H1 (cell line): ENCODE results near the gene KPNA6. TPM values are rescaled to one million over a fixed set of nuclear protein-coding genes. Genes with fewer than 3 reads are reported as not detected.
"Not testable (repeated sequence)": the region's sequence is repeated elsewhere in the genome, so short reads cannot be mapped to it uniquely, and the experiment has no call there.

Source experiments
- CTCF ChIA-PET: fragments of 300-600 bp; sonication (Branson Sonifier 250); formaldehyde crosslinking; loops from one replicate; lab custom pipeline; 2021; ENCODE audit not compliant: partially characterized antibody; lab: Charles Lee
- POLR2A ChIA-PET: fragments of 300-600 bp; sonication (Branson Sonifier 250); formaldehyde crosslinking; loops from one replicate; lab custom pipeline; 2021; ENCODE audit warnings: inconsistent platforms; ENCODE audit not compliant: partially characterized antibody; lab: Charles Lee
- DNase-seq, 2 experiments: peaks; one replicate each; pipeline versions ENCODE4 v3.0.0 to v3.0.0-alpha.2; 2010 to 2022; ENCODE audit warnings: low spot score in 2 of 2, low read depth in 1 of 2, mixed read lengths in 1 of 2
- FAIRE-seq: peaks from 2 replicates; lab custom pipeline; 2011; peaks lifted over from hg19 to GRCh38; lab: Jason Lieb, UNC
- H2AFZ ChIP-seq: 2 replicates; pipeline ENCODE4 v1.8.1; 2012; ENCODE audit warnings: low read length, inconsistent platforms
- H2AK5ac ChIP-seq: 2 replicates; pipeline ENCODE4 v1.6.1; 2013; ENCODE audit warnings: low read depth, low read length
- H2BK120ac ChIP-seq: replicated peaks from 2 replicates; pipeline ENCODE3; 2013; ENCODE audit warnings: low read depth, low read length, inconsistent platforms
- H2BK12ac ChIP-seq: 2 replicates; pipeline ENCODE4 v1.6.1; 2013; ENCODE audit warnings: low read depth, low read length
- H2BK15ac ChIP-seq: 2 replicates; pipeline ENCODE4 v1.6.1; 2013; ENCODE audit warnings: low read length
- H2BK20ac ChIP-seq: 2 replicates; pipeline ENCODE4 v1.6.1; 2013; ENCODE audit warnings: low read length
- H2BK5ac ChIP-seq: 2 replicates; pipeline ENCODE4 v1.6.1; 2013; ENCODE audit warnings: low read depth, low read length
- H3K14ac ChIP-seq: 2 replicates; pipeline ENCODE4 v1.6.1; 2013; ENCODE audit warnings: inconsistent platforms; ENCODE audit not compliant: insufficient read length
- H3K18ac ChIP-seq: 2 replicates; pipeline ENCODE4 v1.6.1; 2013; ENCODE audit warnings: low read length; ENCODE audit errors: extremely low read depth
- H3K23ac ChIP-seq: 2 replicates; pipeline ENCODE4 v1.6.1; 2013; ENCODE audit warnings: inconsistent platforms; ENCODE audit not compliant: insufficient read length
- H3K23me2 ChIP-seq: 2 replicates; pipeline ENCODE4 v1.6.1; 2013; ENCODE audit warnings: low read depth, low read length
- H3K27ac ChIP-seq: 2 replicates; pipeline ENCODE4 v1.6.1; 2011; ENCODE audit warnings: low read depth, low read length, inconsistent platforms
- H3K27me3 ChIP-seq, 4 experiments: replicated peaks in 1 of 4; 1 replicate in 1 of 4; 2 replicates in 3 of 4; pipeline versions ENCODE4 v1.6.1 to v1.8.1; 2011 to 2013; ENCODE audit warnings: low read length in 3 of 4, mild to moderate bottlenecking in 3 of 4, inconsistent platforms in 2 of 4, mixed read lengths in 2 of 4, moderate library complexity in 1 of 4; ENCODE audit not compliant: control insufficient read depth in 3 of 4, insufficient read depth in 3 of 4; ENCODE audit errors: extremely low read depth in 1 of 4
- H3K36me3 ChIP-seq, 4 experiments: 2 replicates each; pipeline versions ENCODE4 v1.6.1 to v1.8.1; 2011 to 2013; ENCODE audit warnings: mild to moderate bottlenecking in 4 of 4, low read length in 3 of 4, moderate library complexity in 2 of 4, control low read depth in 1 of 4, inconsistent platforms in 1 of 4; ENCODE audit not compliant: insufficient read depth in 4 of 4, control insufficient read depth in 2 of 4
- H3K4ac ChIP-seq: replicated peaks from 2 replicates; pipeline ENCODE3; 2013; ENCODE audit warnings: low read length, low read depth, mixed read lengths, inconsistent platforms; ENCODE audit not compliant: insufficient read length
- H3K4me1 ChIP-seq, 4 experiments: replicated peaks in 1 of 4; 1 replicate in 1 of 4; 2 replicates in 3 of 4; pipeline versions ENCODE4 v1.6.1 to v1.8.1; 2011 to 2013; ENCODE audit warnings: low read length in 3 of 4, inconsistent platforms in 2 of 4, mixed read lengths in 1 of 4; ENCODE audit not compliant: insufficient read depth in 4 of 4, control insufficient read depth in 3 of 4
- H3K4me2 ChIP-seq, 2 experiments: 2 replicates each; pipeline versions ENCODE4 v1.6.1 to v1.8.1; 2011 to 2013; ENCODE audit warnings: low read depth in 2 of 2, low read length in 2 of 2, control low read depth in 1 of 2, inconsistent platforms in 1 of 2, mild to moderate bottlenecking in 1 of 2; ENCODE audit not compliant: insufficient read depth in 1 of 2
- H3K4me3 ChIP-seq, 4 experiments: fragments of 200-600, 300-600 bp in 1 of 4; sonication (generic), shearing (Covaris generic), sonication (Bioruptor Twin) in 1 of 4; 2 replicates each; pipeline versions ENCODE4 v1.5.1 to v1.8.1; 2011 to 2016; ENCODE audit warnings: low read length in 4 of 4, low read depth in 3 of 4, control low read depth in 2 of 4, inconsistent platforms in 2 of 4, mild to moderate bottlenecking in 2 of 4, mixed read lengths in 1 of 4, moderate library complexity in 1 of 4; ENCODE audit not compliant: insufficient read depth in 2 of 4; ENCODE audit errors: extremely low read depth in 1 of 4
- H3K56ac ChIP-seq: replicated peaks from 2 replicates; pipeline ENCODE3; 2013; ENCODE audit warnings: low read depth, mild to moderate bottlenecking, mixed read lengths, low read length, inconsistent platforms; ENCODE audit not compliant: insufficient read length
- H3K79me1 ChIP-seq: 2 replicates; pipeline ENCODE4 v1.6.1; 2013; ENCODE audit warnings: low read depth, low read length, control low read depth
- H3K79me2 ChIP-seq, 2 experiments: 2 replicates each; pipeline versions ENCODE4 v1.6.1 to v1.8.1; 2012 to 2013; ENCODE audit warnings: low read length in 2 of 2, mild to moderate bottlenecking in 2 of 2, inconsistent platforms in 1 of 2; ENCODE audit not compliant: insufficient read depth in 2 of 2, control insufficient read depth in 1 of 2
- H3K9ac ChIP-seq, 4 experiments: replicated peaks in 1 of 4; 1 replicate in 1 of 4; 2 replicates in 3 of 4; pipeline versions ENCODE4 v1.6.1 to v1.8.1; 2011 to 2013; ENCODE audit warnings: low read depth in 3 of 4, low read length in 3 of 4, control low read depth in 2 of 4, mild to moderate bottlenecking in 2 of 4, moderate library complexity in 2 of 4, inconsistent platforms in 1 of 4; ENCODE audit errors: extremely low read depth in 1 of 4
- H3K9me3 ChIP-seq, 2 experiments: 2 replicates each; pipeline versions ENCODE4 v1.6.1 to v1.8.1; 2012 to 2013; ENCODE audit warnings: mild to moderate bottlenecking in 2 of 2, moderate library complexity in 2 of 2, control low read depth in 1 of 2, inconsistent platforms in 1 of 2, low read depth in 1 of 2, low read length in 1 of 2, mixed read lengths in 1 of 2; ENCODE audit not compliant: insufficient read depth in 2 of 2
- H4K20me1 ChIP-seq, 2 experiments: replicated peaks in 1 of 2; 2 replicates each; pipeline versions ENCODE3 to v1.8.1; 2011 to 2013; ENCODE audit warnings: inconsistent platforms in 2 of 2, low read length in 2 of 2, mild to moderate bottlenecking in 1 of 2; ENCODE audit not compliant: insufficient read depth in 2 of 2, control insufficient read depth in 1 of 2
- H4K5ac ChIP-seq: 2 replicates; pipeline ENCODE4 v1.6.1; 2013; ENCODE audit warnings: low read length, low read depth, mixed read lengths, inconsistent platforms; ENCODE audit not compliant: insufficient read length
- H4K8ac ChIP-seq: 2 replicates; pipeline ENCODE4 v1.8.0; 2013; ENCODE audit warnings: mild to moderate bottlenecking, moderate library complexity, low read length, inconsistent platforms; ENCODE audit not compliant: insufficient read depth; ENCODE audit errors: extremely low read depth
- H4K91ac ChIP-seq: replicated peaks from 2 replicates; pipeline ENCODE3; 2013; ENCODE audit warnings: low read length, mixed read lengths, inconsistent platforms; ENCODE audit not compliant: insufficient read length
- ASH2L ChIP-seq: fragments of 200-600, 300-600 bp; sonication (generic); IDR thresholded peaks from one replicate; pipeline ENCODE4 v1.7.1; 2017; ENCODE audit warnings: low read length
- ATF3 ChIP-seq: IDR thresholded peaks from 2 replicates; pipeline ENCODE4 v1.6.1; 2011; ENCODE audit warnings: low read depth, mild to moderate bottlenecking, low read length; ENCODE audit not compliant: insufficient read depth
- BRCA1 ChIP-seq: IDR thresholded peaks from 2 replicates; pipeline ENCODE4 v1.6.1; 2012; ENCODE audit warnings: low read depth, low read length, improper control_type of control experiment
- CREB1 ChIP-seq: IDR thresholded peaks from 2 replicates; pipeline ENCODE4 v1.6.1; 2012; ENCODE audit warnings: inconsistent platforms
- JUN ChIP-seq: IDR thresholded peaks from 2 replicates; pipeline ENCODE4 v1.6.1; 2011; ENCODE audit warnings: low read depth, mild to moderate bottlenecking, improper control_type of control experiment, low read length
- KDM4A ChIP-seq: IDR thresholded peaks from one replicate; pipeline ENCODE4 v1.7.1; 2012; ENCODE audit warnings: low read depth, mild to moderate bottlenecking, moderate library complexity, low read length, inconsistent platforms; ENCODE audit not compliant: severe bottlenecking
- POU5F1 ChIP-seq: IDR thresholded peaks from 2 replicates; pipeline ENCODE4 v1.6.1; 2011; ENCODE audit warnings: low read depth, mild to moderate bottlenecking, low read length, moderate library complexity
- RBBP5 ChIP-seq: IDR thresholded peaks from 2 replicates; pipeline ENCODE4 v1.7.1; 2012; ENCODE audit warnings: low read depth, mild to moderate bottlenecking, inconsistent platforms, low read length, moderate library complexity, borderline replicate concordance
- RXRA ChIP-seq: IDR thresholded peaks from 2 replicates; pipeline ENCODE4 v1.6.1; 2011; ENCODE audit warnings: low read depth, mild to moderate bottlenecking, low read length, moderate library complexity; ENCODE audit not compliant: insufficient read depth
- TBP ChIP-seq: IDR thresholded peaks from 2 replicates; pipeline ENCODE4 v1.6.1; 2011; ENCODE audit warnings: low read depth, low read length, improper control_type of control experiment
- YY1 ChIP-seq: IDR thresholded peaks from 2 replicates; pipeline ENCODE4 v1.6.1; 2011; ENCODE audit warnings: low read depth, mild to moderate bottlenecking, low read length
- WGBS, 2 experiments: shearing (Covaris generic) in 1 of 2; methylation state at CpG; one replicate each; pipeline versions ENCODE4 v1.1.6 to v1.1.7; 2013 to 2015; ENCODE audit warnings: low lambda C conversion rate in 2 of 2, mixed read lengths in 2 of 2, inconsistent platforms in 1 of 2, low coverage in 1 of 2, missing lambda C conversion rate in 1 of 2; ENCODE audit not compliant: insufficient replicate concordance in 2 of 2, insufficient coverage in 1 of 2, insufficient read length in 1 of 2; ENCODE audit errors: extremely low coverage in 1 of 2, missing lambda C conversion rate in 1 of 2; 5-methylcytosine and 5-hydroxymethylcytosine counted together
- polyA plus RNA-seq, 7 experiments: library from polyadenylated mRNA; depleted of rRNA in 3 of 7; stranded (reverse) in 5 of 7; unstranded in 2 of 7; fragments of >200 nt in 5 of 7; fragments of 200-250 nt in 2 of 7; gene quantifications; 1 replicate in 5 of 7; 2 replicates in 1 of 7; 4 replicates in 1 of 7; pipeline versions ENCODE4 v1.2.1 to v1.2.3, GENCODE V29; 2011 to 2013; ENCODE audit warnings: missing spikeins in 2 of 7, mixed read lengths in 2 of 7
- total RNA-seq: library from RNA; stranded (reverse); fragmentation: NEBNext Ultra II Directional; extraction: Animal tissue kit (Norgen Biotek cat#: 25700); gene quantifications from 2 replicates; pipeline ENCODE4 v1.2.1, GENCODE V29; 2021

KPNA6 gene
- total and polyA plus RNA-seq, 2 of the 8 experiments (the other 6 are each of a cell fraction or from before 2014, with no cell fraction given): 24.2 to 120 TPM

- TF ChIP-seq JUN: no peak
- TF ChIP-seq TBP: no peak
- TF ChIP-seq ATF3: no peak
- no peak for TF ChIP-seq CREB1
- TF ChIP-seq BRCA1: no peak
- TF ChIP-seq RXRA: no peak
- no peak for TF ChIP-seq POU5F1
- TF ChIP-seq RBBP5: no peak
- no peak for TF ChIP-seq YY1
- TF ChIP-seq KDM4A: no peak
- no peak for TF ChIP-seq ASH2L
Measured at GRCh38 chr1:32163405-32163804, 55.5 kb downstream of the KPNA6 start (continued).

- H3K36me3 ChIP-seq: peaks cover 9 to 75% (median 54%) of the 10 kb centered on the region in 4 experiments
- CTCF ChIA-PET: interaction anchor here (1.1 kb wide), 1 partner anchor 38 kb away, joined by 3 read pairs; no protein-coding TSS in a partner anchor
- H2BK20ac ChIP-seq: not testable (repeated sequence)
Measured at GRCh38 chr1:32165633-32166032, 57.8 kb downstream of the KPNA6 start.

More at GRCh38 chr1:32165633-32166032, 57.8 kb downstream of the KPNA6 start:
- H3K18ac ChIP-seq, H3K9me3 ChIP-seq, FAIRE-seq, H3K14ac ChIP-seq, H3K23me2 ChIP-seq, H3K4me2 ChIP-seq, H3K4ac ChIP-seq, H2BK12ac ChIP-seq, H3K79me2 ChIP-seq, DNase-seq, H3K79me1 ChIP-seq, H3K9ac ChIP-seq, H4K5ac ChIP-seq, H3K23ac ChIP-seq, H3K27me3 ChIP-seq, H2AFZ ChIP-seq, H2AK5ac ChIP-seq, H4K20me1 ChIP-seq, H4K91ac ChIP-seq, H3K56ac ChIP-seq, H2BK120ac ChIP-seq, H4K8ac ChIP-seq, H2BK15ac ChIP-seq, H3K27ac ChIP-seq, H2BK5ac ChIP-seq, H3K4me3 ChIP-seq, H3K4me1 ChIP-seq: not testable (repeated sequence)
- POLR2A ChIA-PET: interaction anchor here (0.7 to 1.3 kb wide), 3 partner anchors 15 to 155 kb away, joined by 3 to 6 read pairs (median 3); partner anchors contain the start of gene TXLNA
- WGBS, 2 experiments: 95% methylated on average over 8 of the region's 10 CpGs; no CpG with 5 or more reads in 1 of the 2 experiments
